GDM1 (cell line): ENCODE data around the gene BMP6.
A peak's percentile ranks its signal among the peaks of the same experiment; 100 is the strongest.

ENCODE experiments used
- DNase-seq: peaks from one replicate; lab custom pipeline; 2025; lab: John Stamatoyannopoulos, UW

The BMP6 gene

DNA sequence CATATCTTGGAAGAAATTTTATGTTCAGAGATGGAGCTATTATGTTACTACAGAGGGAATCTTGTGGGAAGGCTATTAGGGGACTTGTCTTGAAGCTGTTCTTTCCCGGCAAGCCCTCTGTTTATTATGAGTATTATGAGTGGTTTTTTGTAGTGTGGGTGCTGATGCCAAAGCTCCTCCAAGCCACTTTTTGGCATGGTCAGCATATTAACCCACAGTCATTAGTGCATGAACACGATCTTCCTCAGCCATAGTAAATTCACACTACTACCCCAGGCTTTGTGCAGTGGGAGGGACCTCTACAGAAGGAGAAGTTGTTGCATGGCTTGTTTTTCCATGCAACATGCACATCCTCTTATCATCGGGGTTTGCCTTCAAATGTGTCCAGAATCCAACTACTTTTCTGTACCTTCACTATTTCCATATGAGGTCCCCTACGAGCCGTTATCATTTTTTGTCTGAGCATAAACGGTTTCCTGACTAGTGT is 6.5 kb upstream of the BMP6 start:
- no peak for DNase-seq

DNA sequence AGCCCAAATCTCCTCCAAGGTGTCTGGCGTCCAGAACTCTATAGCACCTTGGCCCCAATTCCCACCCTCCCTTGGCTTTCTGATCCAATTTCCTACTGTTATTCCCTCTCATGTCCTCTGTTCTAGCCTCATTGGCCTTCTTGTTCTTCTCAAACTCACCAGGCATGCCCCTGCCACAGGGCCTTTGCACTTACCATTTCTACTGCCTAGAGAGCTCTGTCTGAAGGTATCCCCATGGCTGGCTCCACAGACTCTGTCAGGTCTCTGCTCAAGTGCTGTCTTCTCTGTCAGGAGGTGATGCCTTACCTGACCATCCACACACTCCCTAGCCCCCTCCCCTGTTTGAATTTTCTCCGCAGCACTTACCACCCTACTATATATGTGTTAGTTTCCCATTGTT is 5.6 kb upstream of the BMP6 start:
- DNase-seq, result no peak

DNA sequence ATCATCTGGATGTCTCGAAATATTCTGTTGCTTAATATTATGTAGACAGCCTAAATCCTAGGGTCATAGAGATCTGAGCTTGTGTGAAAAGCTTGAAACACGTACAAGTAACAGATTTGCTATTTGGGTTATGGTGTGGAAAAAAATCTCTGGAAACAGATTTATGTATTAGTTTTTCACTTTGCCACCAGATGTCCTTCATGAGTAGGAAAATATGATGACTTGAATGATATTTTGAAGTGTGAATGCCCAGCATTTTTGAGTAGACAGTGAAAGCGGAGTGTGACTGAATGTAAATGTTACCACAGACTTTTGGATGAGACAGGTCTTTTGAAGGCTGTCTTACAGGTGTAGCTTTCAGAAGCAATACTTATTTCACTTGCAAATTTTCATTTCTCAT is 4.2 kb upstream of the BMP6 start:
- no peak for DNase-seq

DNA sequence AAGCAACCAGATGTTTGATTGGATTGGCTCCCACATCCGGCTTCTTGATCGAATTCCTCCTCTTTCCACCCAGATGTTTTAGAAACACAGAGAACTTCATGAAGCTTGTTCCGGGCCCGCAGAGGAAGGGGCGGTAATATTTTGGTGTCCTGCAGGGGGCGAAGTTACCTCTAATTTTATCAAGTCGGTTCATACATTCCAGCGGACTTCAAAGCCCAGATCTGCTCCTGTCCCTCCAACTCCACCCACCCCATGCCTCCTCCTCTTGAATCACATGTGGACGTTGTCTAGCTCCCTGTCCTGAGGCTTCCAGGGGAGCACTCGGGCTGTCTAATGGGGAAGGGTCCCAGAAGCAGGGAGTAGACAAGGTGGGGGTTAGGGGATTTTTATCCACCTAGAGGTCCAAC is 2.9 kb upstream of the BMP6 start:
- DNase-seq, result peak; percentile 52

DNA sequence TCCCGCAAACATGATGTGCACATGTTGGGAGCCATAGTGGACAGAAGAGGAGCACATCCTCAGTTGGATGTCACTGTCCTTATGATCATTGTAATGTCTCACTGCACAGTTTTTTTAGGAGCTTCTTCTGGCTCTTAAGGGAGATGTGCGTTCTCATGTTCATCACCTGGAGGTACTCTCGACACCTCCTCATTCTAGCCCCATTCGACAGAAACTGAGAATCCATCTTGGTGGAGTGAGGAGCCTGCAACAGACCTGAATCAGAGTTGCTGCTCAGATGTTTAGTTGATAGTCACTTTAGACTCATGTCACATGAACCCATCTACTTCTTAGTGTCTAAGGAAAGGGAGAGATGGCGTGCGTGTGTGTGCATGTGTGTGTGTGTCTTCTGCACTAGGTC is 2.3 kb upstream of the BMP6 start:
- no peak for DNase-seq

DNA sequence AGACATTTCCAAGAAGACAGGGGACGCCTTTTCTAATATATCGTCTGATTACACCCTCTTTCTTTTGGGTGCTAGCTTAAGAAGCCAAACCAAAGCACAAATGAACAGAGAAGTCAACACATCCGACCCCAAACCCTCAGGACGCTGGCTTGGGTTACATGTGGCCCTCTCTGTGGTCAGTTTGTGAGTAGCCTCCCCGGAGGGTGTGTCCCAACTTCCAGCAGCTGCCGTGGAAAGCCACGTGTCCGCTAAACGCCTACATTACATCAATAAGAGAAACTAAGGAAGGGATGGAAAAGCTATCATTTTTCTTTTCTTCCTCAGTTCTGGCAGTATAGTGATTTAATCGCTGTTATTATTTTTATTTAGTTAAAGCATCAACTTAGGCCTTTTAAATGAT is 487 bp upstream of the BMP6 start:
- no peak for DNase-seq

DNA sequence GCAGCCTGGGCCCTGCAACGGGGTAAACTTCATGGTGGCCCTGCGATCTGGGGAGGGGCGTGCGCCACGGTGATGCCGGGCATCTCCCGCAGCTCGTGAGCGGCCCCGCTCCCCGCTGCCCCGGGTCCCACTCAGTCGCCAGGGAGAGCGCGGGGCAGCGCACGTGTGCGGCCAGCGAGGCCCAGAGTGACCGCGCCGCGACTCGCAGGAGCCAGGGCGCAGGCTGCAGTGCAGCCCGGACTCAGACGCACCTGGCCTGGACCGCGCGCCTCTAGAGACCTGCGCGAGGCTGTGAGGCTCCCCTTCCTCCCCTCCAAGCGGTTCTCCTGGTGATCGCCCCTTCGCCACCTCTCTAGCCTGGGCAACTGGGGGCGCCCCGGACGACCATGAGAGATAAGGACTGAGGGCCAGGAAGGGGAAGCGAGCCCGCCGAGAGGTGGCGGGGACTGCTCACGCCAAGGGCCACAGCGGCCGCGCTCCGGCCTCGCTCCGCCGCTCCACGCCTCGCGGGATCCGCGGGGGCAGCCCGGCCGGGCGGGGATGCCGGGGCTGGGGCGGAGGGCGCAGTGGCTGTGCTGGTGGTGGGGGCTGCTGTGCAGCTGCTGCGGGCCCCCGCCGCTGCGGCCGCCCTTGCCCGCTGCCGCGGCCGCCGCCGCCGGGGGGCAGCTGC is 652 bp downstream of the BMP6 start:
- DNase-seq, result no peak

DNA sequence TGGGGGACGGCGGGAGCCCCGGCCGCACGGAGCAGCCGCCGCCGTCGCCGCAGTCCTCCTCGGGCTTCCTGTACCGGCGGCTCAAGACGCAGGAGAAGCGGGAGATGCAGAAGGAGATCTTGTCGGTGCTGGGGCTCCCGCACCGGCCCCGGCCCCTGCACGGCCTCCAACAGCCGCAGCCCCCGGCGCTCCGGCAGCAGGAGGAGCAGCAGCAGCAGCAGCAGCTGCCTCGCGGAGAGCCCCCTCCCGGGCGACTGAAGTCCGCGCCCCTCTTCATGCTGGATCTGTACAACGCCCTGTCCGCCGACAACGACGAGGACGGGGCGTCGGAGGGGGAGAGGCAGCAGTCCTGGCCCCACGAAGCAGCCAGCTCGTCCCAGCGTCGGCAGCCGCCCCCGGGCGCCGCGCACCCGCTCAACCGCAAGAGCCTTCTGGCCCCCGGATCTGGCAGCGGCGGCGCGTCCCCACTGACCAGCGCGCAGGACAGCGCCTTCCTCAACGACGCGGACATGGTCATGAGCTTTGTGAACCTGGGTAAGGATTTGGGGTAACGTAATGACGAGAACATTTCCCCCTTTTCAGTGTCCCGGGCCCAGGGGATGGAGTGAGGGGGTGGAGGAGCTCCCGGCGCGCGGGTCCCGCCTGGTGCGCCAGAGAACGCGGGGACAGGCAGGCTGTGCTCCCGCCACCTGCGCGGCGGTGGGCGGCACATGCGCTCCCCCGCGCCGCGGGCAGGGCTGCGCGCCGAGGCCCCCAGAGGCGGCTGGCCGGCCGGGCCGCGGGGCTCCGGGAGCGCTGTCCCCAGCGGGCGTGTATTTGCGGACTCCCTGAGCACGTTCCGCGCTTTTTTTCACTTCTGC is 1.4 kb downstream of the BMP6 start:
- no peak for DNase-seq

DNA sequence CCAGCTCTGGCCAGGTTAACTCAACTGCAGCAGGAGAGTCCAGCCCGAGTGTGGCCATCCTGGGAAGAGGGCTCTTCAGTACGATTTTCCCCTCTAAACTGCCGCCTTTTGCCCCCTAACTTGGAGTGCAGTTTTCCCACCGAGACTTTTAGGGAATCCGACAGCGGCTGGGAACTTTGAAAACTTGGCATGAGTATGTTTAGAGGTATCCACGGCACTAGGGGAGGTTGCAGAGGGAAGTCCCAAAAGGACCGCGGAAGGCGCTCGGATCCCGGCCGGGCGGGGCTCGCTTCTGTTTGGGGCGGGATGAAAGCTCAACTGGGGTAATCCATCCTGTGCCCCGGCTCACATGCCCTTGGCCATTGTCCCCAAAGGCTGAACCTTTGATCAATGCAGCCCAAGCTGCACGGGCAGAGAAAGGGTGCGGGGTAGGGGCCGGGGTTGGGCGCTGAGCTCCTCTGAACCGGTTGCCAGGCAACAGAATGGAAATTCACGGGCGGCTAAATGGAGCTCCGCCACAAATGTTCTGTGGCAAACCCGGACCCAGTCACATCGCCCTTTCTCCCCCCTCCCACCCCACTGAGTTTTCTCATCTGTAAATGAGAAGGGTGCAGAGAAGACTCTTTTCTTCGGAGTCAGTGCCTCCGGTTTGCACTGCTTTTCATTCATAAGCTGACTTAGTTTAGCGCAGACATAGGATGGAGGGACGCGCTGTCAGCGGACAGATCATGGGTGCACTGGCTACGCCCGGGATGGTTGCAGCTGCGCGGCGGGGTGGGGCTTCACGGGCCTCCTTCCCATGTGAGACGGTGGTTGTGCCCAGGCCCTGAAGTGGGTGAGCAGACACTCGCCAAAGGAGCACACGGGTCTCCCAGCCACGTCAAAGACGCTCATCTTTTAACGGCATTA is 2.3 kb downstream of the BMP6 start:
- no peak for DNase-seq

DNA sequence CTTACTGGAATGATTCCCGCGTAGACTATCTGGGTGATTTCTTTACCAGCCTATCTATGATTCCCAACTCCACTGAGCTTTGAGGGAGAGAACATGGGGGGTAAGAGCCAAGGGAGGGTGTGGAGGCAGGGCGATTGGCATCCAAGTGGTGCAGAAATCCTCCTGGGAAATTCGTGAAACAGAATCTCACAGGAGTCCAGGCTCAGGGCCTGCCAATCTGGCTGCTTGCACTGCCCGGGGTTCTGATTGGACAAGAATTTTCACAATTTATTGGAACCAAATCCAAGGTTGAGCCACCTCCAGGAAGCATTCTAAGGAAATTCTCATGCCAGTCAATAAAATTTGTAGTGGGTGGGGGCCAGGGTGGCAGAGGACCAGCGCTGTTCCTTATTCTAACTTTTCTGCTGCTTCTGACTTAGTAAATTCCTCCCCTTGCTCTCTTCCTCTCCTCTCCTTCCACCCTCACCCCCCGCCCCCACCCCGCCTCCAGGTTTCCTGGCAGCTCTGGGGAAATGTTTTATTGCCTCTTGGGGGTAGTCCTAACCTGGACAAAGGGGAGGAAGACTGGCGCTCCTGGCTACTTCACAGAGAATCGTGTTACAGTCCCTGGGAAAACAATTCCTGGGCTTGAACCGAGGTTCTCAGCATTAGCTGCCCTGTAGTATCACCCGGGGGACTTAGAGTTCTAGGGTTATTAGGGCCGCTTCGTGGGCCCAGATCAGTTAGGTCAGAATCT is 3.1 kb downstream of the BMP6 start:
- no peak for DNase-seq

DNA sequence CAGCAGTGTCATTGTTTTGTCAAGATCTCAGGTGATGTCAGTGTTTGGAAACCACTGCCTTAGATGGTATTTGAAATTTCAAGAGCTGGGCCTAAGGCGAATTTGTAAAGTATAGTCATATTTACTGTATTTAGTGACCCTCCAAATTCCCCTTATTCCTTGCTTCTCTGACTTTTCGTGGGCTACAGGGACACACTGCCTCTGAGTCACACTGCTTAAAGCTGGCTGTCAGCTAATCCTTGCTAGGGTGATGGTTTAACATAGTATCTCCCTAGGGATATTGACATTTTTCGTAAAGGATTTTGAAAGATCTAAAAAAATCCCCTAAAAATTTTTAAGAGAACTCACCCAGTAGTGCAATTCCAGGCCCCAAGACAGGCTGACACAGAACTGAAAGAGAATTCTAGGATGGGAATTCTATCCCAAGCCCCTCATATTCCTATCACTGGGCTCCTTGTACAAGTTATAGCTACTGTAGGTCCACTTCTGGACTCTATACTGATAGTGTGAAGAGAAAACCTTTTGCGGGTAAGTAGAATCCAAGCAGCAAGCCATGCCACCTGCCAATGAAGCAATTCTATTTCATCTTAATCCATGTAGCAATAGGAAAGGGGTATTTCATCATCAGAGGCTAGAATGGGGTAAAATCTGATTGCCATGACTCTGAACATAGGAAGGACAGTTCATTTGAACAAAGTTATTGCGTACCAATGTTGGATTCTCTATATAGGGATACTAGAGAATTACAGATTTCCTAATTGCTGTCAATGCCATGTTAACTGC is 4.3 kb downstream of the BMP6 start:
- DNase-seq, result no peak

DNA sequence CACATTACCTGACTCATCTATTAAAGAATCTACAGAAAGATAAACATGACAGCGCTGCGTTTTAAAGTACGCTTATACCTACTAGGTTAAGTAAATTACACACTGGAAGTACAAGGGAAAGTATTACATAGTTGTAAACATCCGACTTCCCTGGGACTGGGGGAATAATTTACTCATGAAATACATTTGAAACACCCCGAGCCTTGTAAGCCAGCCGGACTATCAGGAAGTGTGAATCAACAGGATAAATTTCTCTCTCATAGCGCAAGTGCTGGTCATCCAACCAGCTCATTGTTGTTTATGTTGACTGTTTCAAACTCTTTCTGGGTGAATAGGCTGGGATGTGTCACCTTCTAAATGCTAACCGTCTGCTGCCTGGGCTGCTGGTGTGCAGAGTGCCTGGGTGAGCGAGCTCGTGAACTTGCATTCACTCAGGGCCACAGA is 4.9 kb downstream of the BMP6 start:
- DNase-seq, result no peak

DNA sequence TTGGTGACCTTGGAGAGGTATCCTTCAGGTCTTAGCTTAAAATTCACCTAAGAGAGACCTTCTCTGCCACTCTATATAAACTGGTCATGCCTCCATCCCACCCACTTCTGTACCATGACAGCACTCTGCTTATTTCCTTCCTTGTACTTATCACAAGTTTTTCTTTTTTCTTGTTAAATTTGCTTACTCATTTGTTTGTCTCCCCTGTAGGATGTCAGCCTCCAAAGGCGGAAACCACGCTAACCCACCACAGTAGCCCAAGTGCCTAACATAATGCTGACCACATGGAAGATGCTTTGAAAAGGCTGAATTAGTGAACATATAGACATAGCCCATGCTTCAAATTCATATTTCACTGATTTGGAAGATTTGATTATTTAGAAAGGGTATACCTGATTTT is 5.4 kb downstream of the BMP6 start:
- DNase-seq, result no peak

DNA sequence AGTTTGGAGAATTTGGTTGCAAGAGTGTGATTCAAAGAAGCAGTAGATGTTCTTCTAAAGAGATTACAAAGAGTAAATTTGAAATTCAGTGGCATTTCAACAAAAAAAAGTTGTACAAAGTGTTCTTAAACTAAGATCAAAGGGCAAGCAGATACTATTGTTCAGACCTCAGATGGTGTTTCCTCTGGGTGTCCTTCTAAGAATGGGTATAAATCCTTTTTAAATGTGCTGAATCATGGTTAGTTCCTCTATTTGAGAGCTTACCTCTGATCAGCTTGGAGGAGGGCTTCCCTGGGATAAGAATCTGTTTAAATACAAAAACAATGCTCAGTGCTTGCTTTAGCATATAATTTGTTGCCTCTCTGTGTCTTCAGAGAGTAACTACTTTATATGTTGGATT is 6.3 kb downstream of the BMP6 start:
- DNase-seq, result peak; percentile 36

DNA sequence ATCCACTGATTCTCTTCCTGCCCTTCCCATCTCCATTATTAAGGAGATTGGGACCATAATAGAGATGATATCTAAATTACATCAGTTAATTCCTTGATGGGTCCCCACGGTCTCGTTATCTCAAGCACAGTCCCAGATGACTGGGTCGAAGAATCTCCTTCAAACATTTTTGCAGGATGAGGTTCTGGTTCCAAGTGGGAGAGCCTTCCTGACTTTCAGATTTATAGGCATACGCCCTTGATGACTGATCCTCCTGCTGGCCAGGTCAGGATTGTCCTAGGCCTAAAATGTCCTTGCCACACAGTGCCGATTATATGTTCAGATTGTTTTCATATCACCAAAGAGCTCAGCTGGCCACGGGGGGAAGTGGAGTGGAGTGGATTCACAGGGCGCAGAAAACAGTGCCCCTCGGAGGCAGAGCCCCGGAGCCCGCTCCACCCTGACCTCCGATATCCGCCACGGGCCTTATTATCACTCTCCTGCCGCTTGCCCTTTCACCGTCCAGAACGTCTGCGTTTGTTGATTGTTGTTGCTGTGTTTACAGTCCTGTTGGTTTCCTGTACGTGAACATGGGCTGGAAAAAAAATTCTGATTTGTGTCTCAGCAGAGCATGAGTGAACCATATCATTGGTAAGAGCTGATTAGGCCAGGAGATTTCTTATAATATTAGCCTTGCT is 8.9 kb downstream of the BMP6 start:
- DNase-seq, result no peak

DNA sequence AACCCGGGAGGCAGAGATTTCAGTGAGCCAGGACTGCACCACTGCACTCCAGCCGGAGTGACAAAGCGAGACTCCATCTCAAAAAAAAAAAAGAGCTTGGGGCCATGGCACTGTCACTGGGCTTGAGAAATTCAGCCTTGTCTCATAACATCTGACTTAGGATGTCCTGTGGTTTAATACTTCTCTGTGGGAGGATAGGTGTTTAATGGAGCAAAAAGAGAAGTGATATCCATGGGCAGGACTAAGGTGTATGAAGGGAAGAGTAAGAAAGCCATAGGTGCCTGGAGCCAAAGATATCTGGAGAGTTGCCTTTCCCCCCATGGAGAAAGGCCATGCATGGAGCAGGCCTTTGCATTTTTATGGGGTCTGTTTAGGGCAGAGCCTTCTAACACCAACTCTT is 11.2 kb downstream of the BMP6 start:
- DNase-seq, result no peak

DNA sequence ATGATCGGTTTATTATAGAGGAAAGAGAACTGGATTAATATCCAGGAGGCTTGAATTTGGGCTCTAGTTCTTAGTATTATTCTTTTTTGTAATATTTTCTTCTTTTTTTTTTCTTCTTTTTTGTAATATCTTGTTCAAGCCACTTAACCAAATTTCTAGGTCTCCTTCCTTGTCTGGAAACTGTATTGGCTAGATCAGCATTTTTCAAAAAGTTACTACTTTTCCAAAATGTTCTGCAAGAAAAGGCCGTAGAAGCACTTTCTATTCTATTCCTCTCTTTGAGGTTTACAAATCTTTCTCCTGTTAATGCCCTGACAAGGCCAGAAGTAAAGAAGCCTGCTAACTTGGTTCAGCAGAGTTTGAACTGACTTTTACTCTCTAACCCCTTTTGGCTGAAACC is 12.0 kb downstream of the BMP6 start:
- DNase-seq, result no peak

DNA sequence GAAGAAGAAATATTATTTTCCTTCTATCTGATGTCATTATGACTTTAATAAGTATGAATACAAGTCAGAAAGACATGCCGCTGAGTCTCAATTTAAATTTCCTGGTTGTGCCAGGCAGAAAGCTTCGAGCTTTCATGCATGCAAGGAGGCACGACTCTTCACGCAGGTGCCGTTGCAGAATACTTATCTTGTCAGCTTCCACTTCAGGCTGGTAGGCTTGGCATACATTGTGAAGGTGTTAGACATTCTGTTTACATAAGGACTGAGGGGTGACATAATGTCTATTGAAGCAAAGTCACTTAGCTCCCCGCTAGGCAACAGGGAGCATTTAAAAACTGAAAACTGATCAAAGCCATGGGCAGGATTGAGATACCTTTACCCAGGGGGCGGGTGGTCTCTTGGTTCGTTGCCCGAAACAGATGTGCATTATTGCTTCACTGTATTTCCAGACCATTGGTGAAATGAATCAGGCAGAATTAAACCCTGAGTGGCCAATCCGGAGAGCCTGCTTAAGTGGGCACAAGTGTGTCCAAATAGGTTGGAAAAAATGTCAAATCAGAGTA is 16.4 kb downstream of the BMP6 start:
- no peak for DNase-seq

DNA sequence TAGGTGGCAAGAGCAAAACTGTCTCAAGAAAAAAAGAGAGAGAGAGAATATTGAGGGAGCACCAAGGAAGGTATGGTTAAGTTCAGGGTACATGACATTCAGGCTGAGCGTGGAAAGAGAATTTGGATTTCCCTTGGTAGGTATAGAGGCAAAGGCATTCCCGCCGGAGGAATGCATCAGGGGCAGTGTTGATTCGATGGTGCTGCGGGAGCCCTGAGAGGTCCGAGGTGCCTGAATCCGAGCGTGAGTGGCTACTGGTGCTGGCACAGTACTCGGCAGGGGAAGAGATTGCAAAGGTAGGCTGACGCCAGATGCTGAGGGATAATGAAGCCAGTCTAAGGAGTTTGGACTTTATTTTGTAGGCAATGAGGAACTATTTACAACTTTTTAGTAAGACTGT is 20.0 kb downstream of the BMP6 start:
- no peak for DNase-seq

DNA sequence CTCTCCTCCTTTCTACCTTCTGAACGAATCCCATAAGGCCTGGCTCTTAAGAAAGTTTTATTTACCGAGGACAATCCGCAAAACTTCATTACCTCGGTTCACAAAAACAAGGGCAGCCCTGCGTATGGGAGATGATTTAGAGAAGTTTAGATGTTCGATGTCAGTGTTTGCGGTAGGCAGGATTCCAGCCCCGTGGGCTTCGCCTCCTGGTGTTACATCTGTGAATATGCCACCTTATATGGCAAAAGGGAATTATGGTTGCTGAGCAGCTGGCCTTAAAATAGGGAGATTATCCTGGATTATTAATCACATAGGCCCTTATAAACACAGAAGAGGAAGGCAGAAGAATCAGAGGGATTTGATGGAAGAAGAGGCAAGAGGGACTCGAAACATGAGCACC is 21.1 kb downstream of the BMP6 start:
- DNase-seq, result no peak
